ENCODE data around the gene FREM1. TPM values are rescaled to one million over a fixed set of nuclear protein-coding genes. Genes with fewer than 3 reads are reported as not detected.

FREM1 gene
- total RNA-seq, 1 experiment from 2014 or later = 1.8 TPM

GRCh38 chr9:14733133-14733532 is 177.1 kb downstream of the FREM1 start:
- Histone ChIP-seq H3K27ac (no peak overlapping the region), H3K9me3 (replicated peaks) (no peaks in the 10 kb centered on the region), H3K4me3 (no peak overlapping the region), H3K27me3 (replicated peaks) (no peaks in the 10 kb centered on the region), H3K36me3 (no peaks in the 10 kb centered on the region), H3K4me1 (replicated peaks) (no peaks in the 10 kb centered on the region)
- no peak for DNase-seq (ENCODE audit: low read depth in 1 of 2, low spot score in 2 of 2)

GRCh38 chr9:14731294-14731981 is 178.8 kb downstream of the FREM1 start:
- H3K4me3 ChIP-seq = no peak overlapping the region
- no peaks in the 10 kb centered on the region for H3K36me3 ChIP-seq
- H3K27me3 ChIP-seq (replicated peaks) = no peaks in the 10 kb centered on the region
- H3K27ac ChIP-seq = no peak overlapping the region
- no peaks in the 10 kb centered on the region for H3K9me3 ChIP-seq (replicated peaks)
- H3K4me1 ChIP-seq (replicated peaks) = no peaks in the 10 kb centered on the region
- no peak for DNase-seq (ENCODE audit: low read depth in 1 of 2, low spot score in 2 of 2)

DNA sequence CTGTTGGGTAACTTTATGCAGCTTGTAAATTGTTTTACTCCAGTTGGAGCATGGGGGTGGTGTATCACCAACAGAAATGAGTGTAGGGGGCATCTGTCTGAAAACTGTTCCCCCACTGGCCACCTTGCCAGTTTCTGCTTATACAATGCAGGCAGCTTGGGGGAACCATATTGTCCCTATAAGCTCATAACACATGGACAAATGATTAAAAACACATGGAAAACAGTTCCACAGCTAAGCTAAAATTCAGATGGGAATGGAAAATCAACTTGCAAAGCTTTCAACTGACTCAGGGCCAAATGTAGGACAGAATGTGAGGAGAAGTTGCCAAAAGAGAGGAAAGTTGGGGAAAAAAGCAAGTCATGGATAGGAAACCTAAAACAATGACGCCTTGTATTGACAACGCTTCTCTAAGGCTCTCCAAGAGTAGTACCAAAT is 179.7 kb downstream of the FREM1 start:
- no peak overlapping the region for H3K27ac ChIP-seq
- no peaks in the 10 kb centered on the region for H3K27me3 ChIP-seq (replicated peaks)
- no peak for DNase-seq (ENCODE audit: low read depth in 1 of 2, low spot score in 2 of 2)
- H3K4me3 ChIP-seq = no peak overlapping the region
- H3K9me3 ChIP-seq (replicated peaks) = no peaks in the 10 kb centered on the region
- no peaks in the 10 kb centered on the region for H3K4me1 ChIP-seq (replicated peaks)
- H3K36me3 ChIP-seq = no peaks in the 10 kb centered on the region

GRCh38 chr9:14723301-14723700 is 186.9 kb downstream of the FREM1 start:
- DNase-seq (ENCODE audit: low read depth in 1 of 2, low spot score in 2 of 2) = no peak
- Histone ChIP-seq H3K4me3 (no peak overlapping the region), H3K27ac (no peak overlapping the region), H3K4me1 (replicated peaks) (no peaks in the 10 kb centered on the region), H3K27me3 (replicated peaks) (no peaks in the 10 kb centered on the region), H3K36me3 (no peaks in the 10 kb centered on the region), H3K9me3 (replicated peaks) (no peaks in the 10 kb centered on the region)

DNA sequence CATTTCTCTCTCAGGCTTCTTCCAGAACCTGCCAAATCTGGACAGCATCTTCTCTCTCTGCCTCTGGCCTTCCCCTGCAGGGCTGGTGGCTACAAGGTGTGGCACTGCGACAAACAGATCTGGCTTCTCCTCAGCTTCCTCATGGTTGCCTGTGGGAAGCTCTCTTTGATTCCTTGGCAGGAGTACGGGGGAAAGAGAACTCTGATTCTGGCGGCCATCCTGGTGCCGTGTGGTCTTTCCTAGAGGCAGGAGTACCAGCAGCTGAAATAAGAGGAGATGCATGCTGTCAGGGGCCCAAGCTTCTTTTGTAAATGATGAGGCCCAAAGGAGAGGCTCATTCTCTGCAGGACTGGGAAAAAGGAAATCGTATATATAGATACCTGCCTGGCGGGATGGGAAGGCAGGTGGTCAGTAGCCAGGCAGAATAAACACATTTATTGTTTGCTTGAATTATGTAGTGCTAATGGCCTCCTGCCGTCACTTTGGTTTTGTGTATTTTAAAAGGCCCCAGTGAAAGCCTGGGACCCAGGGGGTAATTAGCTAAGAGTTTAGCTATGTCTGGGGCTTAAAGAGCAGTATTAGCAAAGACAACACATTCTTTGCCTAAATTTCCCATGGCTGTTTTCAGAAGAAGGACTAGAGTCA is 187.7 kb downstream of the FREM1 start, which contains the start of gene CER1:
Gene CER1, minus strand, starts transcription at position 343 of the 645 bp plus-strand sequence. Its CDS starts 61 bp downstream, at position 282.
- H3K4me3 ChIP-seq = no peak within 1 kb of the TSS
- H3K27me3 ChIP-seq (replicated peaks) = no peaks in the 10 kb centered on the region
- no peak within 1 kb of the TSS for H3K27ac ChIP-seq
- no peaks in the 10 kb centered on the region for H3K4me1 ChIP-seq (replicated peaks)
- no peak for DNase-seq (ENCODE audit: low read depth in 1 of 2, low spot score in 2 of 2)
- no peaks in the 10 kb centered on the region for H3K36me3 ChIP-seq
- H3K9me3 ChIP-seq (replicated peaks) = no peaks in the 10 kb centered on the region

GRCh38 chr9:14719231-14719923 is 190.9 kb downstream of the FREM1 start:
- DNase-seq (ENCODE audit: low read depth in 1 of 2, low spot score in 2 of 2) = no peak
- no peaks in the 10 kb centered on the region for H3K36me3 ChIP-seq
- H3K4me1 ChIP-seq (replicated peaks) = no peaks in the 10 kb centered on the region
- H3K27me3 ChIP-seq (replicated peaks) = no peaks in the 10 kb centered on the region
- no peaks in the 10 kb centered on the region for H3K9me3 ChIP-seq (replicated peaks)
- no peak overlapping the region for H3K27ac ChIP-seq
- no peak overlapping the region for H3K4me3 ChIP-seq

- Histone ChIP-seq H3K27ac (no peak overlapping the region), H3K4me1 (replicated peaks) (no peaks in the 10 kb centered on the region), H3K27me3 (replicated peaks) (no peaks in the 10 kb centered on the region), H3K9me3 (replicated peaks) (no peaks in the 10 kb centered on the region), H3K36me3 (no peaks in the 10 kb centered on the region), H3K4me3 (no peak overlapping the region)
- DNase-seq (ENCODE audit: low read depth in 1 of 2, low spot score in 2 of 2) = no peak
These were observed 195.1 kb downstream of the FREM1 start for GRCh38 chr9:14715102-14715501.

DNA sequence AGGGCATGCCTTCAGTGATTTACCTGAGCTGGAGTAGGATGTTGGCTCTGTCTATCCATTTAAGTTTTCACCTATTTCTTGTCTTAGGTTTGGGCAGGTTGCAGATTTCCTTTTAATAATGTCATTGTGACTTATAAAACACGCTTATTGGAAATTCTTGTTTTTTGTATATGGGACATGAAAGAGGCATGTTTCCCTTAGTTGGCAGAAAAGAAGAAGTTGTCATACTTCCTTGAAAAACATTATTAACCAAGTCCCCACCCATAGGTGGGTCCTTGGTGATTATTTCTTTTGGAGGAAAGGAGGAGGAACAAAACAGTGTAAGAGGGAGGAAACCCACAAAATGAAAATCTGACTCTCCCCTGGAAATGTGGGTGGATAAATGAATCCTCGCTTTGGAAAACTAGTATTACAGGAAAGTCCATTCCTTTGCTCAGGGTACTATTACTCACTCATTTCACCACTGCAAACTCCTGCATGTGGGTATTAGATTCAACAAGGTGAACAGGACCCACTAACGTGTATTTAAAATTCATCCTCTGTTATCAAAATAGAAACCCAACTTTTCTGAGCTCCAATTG is 197.0 kb downstream of the FREM1 start:
- no peaks in the 10 kb centered on the region for H3K36me3 ChIP-seq
- H3K27me3 ChIP-seq (replicated peaks) = no peaks in the 10 kb centered on the region
- H3K4me1 ChIP-seq (replicated peaks) = no peaks in the 10 kb centered on the region
- H3K4me3 ChIP-seq = no peak overlapping the region
- H3K27ac ChIP-seq = no peak overlapping the region
- H3K9me3 ChIP-seq (replicated peaks) = no peaks in the 10 kb centered on the region
- no peak for DNase-seq (ENCODE audit: low read depth in 1 of 2, low spot score in 2 of 2)

GRCh38 chr9:14710804-14711203 is 199.4 kb downstream of the FREM1 start:
- no peak overlapping the region for H3K27ac ChIP-seq
- no peak for DNase-seq (ENCODE audit: low read depth in 1 of 2, low spot score in 2 of 2)
- H3K27me3 ChIP-seq (replicated peaks) = no peaks in the 10 kb centered on the region
- no peaks in the 10 kb centered on the region for H3K4me1 ChIP-seq (replicated peaks)
- H3K9me3 ChIP-seq (replicated peaks) = no peaks in the 10 kb centered on the region
- no peaks in the 10 kb centered on the region for H3K36me3 ChIP-seq
- no peak overlapping the region for H3K4me3 ChIP-seq

- no peak for DNase-seq (ENCODE audit: low read depth in 1 of 2, low spot score in 2 of 2)
- no peaks in the 10 kb centered on the region for H3K4me1 ChIP-seq (replicated peaks)
- no peak overlapping the region for H3K27ac ChIP-seq
- no peaks in the 10 kb centered on the region for H3K36me3 ChIP-seq
- H3K4me3 ChIP-seq = no peak overlapping the region
- no peaks in the 10 kb centered on the region for H3K9me3 ChIP-seq (replicated peaks)
- H3K27me3 ChIP-seq (replicated peaks) = no peaks in the 10 kb centered on the region
These were observed 203.6 kb downstream of the FREM1 start for GRCh38 chr9:14706530-14707140.

DNA sequence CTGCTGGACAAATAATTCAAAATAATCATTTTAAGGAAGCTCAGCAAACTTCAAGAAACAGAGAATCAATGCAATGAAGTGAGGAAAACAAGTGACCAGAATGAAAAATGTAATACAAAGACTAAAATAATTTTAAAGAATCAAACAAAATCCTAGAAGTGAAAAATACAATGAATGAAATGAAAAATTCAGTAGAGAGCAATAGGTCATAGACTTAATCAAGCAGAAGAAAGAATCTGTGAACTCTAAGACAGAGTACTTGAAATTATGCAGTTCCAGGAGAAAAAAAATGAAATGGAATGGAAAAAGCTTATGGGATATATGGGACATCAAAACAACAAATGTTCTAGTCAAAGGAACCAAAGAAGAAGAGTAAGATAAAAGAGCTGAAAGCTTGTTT is 205.1 kb downstream of the FREM1 start:
- Histone ChIP-seq H3K4me1 (replicated peaks) (no peaks in the 10 kb centered on the region), H3K9me3 (replicated peaks) (no peaks in the 10 kb centered on the region)

GRCh38 chr9:14704281-14704680 is 205.9 kb downstream of the FREM1 start:
- Histone ChIP-seq H3K36me3 (no peaks in the 10 kb centered on the region), H3K4me3 (no peak overlapping the region), H3K9me3 (replicated peaks) (no peaks in the 10 kb centered on the region), H3K27ac (no peak overlapping the region), H3K27me3 (replicated peaks) (no peaks in the 10 kb centered on the region), H3K4me1 (replicated peaks) (no peaks in the 10 kb centered on the region)
- no peak for DNase-seq (ENCODE audit: low read depth in 1 of 2, low spot score in 2 of 2)

More for the DNA sequence above, 205.1 kb downstream of the FREM1 start:
- H3K27ac ChIP-seq = no peak overlapping the region
- DNase-seq (ENCODE audit: low read depth in 1 of 2, low spot score in 2 of 2) = no peak
- H3K27me3 ChIP-seq (replicated peaks) = no peaks in the 10 kb centered on the region
- no peaks in the 10 kb centered on the region for H3K36me3 ChIP-seq
- H3K4me3 ChIP-seq = no peak overlapping the region

GRCh38 chr9:14702200-14702720 is 208.0 kb downstream of the FREM1 start:
- H3K4me1 ChIP-seq (replicated peaks) = no peaks in the 10 kb centered on the region
- DNase-seq (ENCODE audit: low read depth in 1 of 2, low spot score in 2 of 2) = no peak
- no peaks in the 10 kb centered on the region for H3K27me3 ChIP-seq (replicated peaks)
- H3K36me3 ChIP-seq = no peaks in the 10 kb centered on the region
- H3K9me3 ChIP-seq (replicated peaks) = no peaks in the 10 kb centered on the region
- H3K4me3 ChIP-seq = no peak overlapping the region
- H3K27ac ChIP-seq = no peak overlapping the region

All from SJSA1 (cell line).